ENCODE data around the gene NPPA.

NPPA gene

GRCh38 chr1:11874624-11875023 lies 27.0 kb upstream of the NPPA start:
- no peak for DNase-seq (ENCODE audit: low spot score)

GRCh38 chr1:11874258-11874562 lies 26.6 kb upstream of the NPPA start:
- no peak for DNase-seq (ENCODE audit: low spot score)

GRCh38 chr1:11873395-11874257 lies 26.0 kb upstream of the NPPA start:
- no peak for DNase-seq (ENCODE audit: low spot score)

- no peak for DNase-seq (ENCODE audit: low spot score)
Measured at GRCh38 chr1:11872545-11872944, 25.0 kb upstream of the NPPA start.

- no peak for DNase-seq (ENCODE audit: low spot score)
Measured at GRCh38 chr1:11869650-11870207, 22.1 kb upstream of the NPPA start.

- no peak for DNase-seq (ENCODE audit: low spot score)
Measured at GRCh38 chr1:11869104-11869503, 21.5 kb upstream of the NPPA start.

GRCh38 chr1:11868331-11868980 lies 20.9 kb upstream of the NPPA start:
- no peak for DNase-seq (ENCODE audit: low spot score)

GRCh38 chr1:11862890-11863289 lies 15.3 kb upstream of the NPPA start:
- no peak for DNase-seq (ENCODE audit: low spot score)

- DNase-seq (ENCODE audit: low spot score) = no peak
Measured at GRCh38 chr1:11860587-11860986, 13.0 kb upstream of the NPPA start.

GRCh38 chr1:11860083-11860482 lies 12.5 kb upstream of the NPPA start:
- no peak for DNase-seq (ENCODE audit: low spot score)

GRCh38 chr1:11858968-11859871 lies 11.6 kb upstream of the NPPA start:
- DNase-seq (ENCODE audit: low spot score) = peak; percentile 35

GRCh38 chr1:11858613-11858967 lies 11.0 kb upstream of the NPPA start, which contains the start of gene NPPB:
Gene NPPB (minus strand): TSS chr1:11858945. CDS start chr1:11858833, 112 bp downstream.
- DNase-seq (ENCODE audit: low spot score) = no peak

- DNase-seq (ENCODE audit: low spot score) = no peak
Measured at GRCh38 chr1:11858158-11858557, 10.6 kb upstream of the NPPA start.

GRCh38 chr1:11857164-11857851 lies 9.7 kb upstream of the NPPA start:
- no peak for DNase-seq (ENCODE audit: low spot score)

- no peak for DNase-seq (ENCODE audit: low spot score)
Measured at GRCh38 chr1:11856698-11857097, 9.1 kb upstream of the NPPA start.

- DNase-seq (ENCODE audit: low spot score) = no peak
Measured at GRCh38 chr1:11855430-11855829, 7.8 kb upstream of the NPPA start.

GRCh38 chr1:11854519-11854918 lies 6.9 kb upstream of the NPPA start:
- no peak for DNase-seq (ENCODE audit: low spot score)

GRCh38 chr1:11851180-11851579 lies 3.6 kb upstream of the NPPA start:
- DNase-seq (ENCODE audit: low spot score) = no peak

- no peak for DNase-seq (ENCODE audit: low spot score)
Measured at GRCh38 chr1:11850156-11850555, 2.6 kb upstream of the NPPA start.

- no peak for DNase-seq (ENCODE audit: low spot score)
Measured at GRCh38 chr1:11848373-11848700, 754 bp upstream of the NPPA start.

GRCh38 chr1:11845641-11846335 lies 1.8 kb downstream of the NPPA start:
- peak; percentile 14 for DNase-seq (ENCODE audit: low spot score)
